ENCODE results near the gene C20orf202. TPM values are rescaled to one million over a fixed set of nuclear protein-coding genes. Genes with fewer than 3 reads are reported as not detected.

The C20orf202 gene
- total RNA-seq, result 1 to 10 TPM in 1 of 4 donors, not detected in 3; 1.1 TPM

DNA sequence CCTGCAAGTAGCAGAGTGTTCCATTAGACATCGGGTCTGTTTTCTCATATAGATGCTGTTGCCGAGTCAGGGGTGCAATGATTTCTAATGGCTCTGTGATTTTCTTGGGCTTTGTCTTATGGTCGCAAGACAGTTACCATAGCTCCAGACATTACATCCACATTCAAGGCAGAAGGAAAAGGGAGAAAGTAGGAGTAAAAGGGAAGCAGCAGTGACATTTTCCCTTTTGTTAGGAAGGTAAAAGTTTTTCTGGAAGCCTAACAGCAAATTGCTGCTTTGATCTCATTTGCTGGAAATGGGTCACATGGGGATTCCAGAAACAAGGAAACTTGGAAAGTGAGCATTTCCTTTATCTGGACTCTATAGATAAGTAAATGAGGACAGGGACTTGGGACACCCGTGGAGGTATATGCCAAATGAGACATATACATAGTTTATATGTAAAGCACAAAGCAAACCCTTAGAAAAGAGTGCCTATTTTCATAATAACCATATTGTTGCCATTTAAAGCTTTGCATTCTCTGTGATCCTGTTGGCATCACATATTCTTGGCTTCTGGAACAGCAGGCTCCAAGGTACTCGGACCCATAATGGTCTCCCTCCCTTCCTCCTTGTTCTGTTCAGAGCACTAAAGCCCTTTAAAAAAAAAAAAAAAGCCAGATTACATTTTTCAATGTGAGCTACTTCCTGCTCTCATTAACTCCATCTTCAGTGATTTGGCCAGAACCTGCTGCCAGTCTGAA, at the start of gene C20orf202:
TSS of gene C20orf202 (plus strand) at position 693 of the 743 bp plus-strand sequence. CDS start 132 bp downstream, outside the sequence.
- intact Hi-C loops (cut with DNase I), result no loop called here
- peaks cover 0 to 28% (median 0%) of the 10 kb centered on the region in 3 donors for H3K4me1 ChIP-seq

GRCh38 chr20:1154226-1154625, 49.0 kb upstream of the C20orf202 start:
- Histone ChIP-seq H3K27me3 (no peaks in the 10 kb centered on the region), H3K9me3 (no peaks in the 10 kb centered on the region), H3K4me3 (no peak overlapping the region), H3K4me1 (peaks cover 0 to 11% (median 0%) of the 10 kb centered on the region in 3 donors), H3K36me3 (peaks cover 0 to 71% (median 4%) of the 10 kb centered on the region in 3 donors), H3K27ac (no peak overlapping the region)
- no peak for TF ChIP-seq CTCF (IDR thresholded peaks at IDR 0.05)
- no peak for TF ChIP-seq POLR2A (IDR thresholded peaks at IDR 0.05)
- intact Hi-C loops (cut with DNase I), result no loop called here
- no peak for DNase-seq

More for the DNA sequence above, at the start of gene C20orf202:
- Histone ChIP-seq H3K27me3 (peaks cover 0 to 5% (median 0%) of the 10 kb centered on the region in 4 donors), H3K4me3 (no peak within 1 kb of the TSS), H3K9me3 (no peaks in the 10 kb centered on the region), H3K27ac (peak within 1 kb of the TSS; percentile 26 to 69 (median 48)), H3K36me3 (no peaks in the 10 kb centered on the region)
- WGBS, 2 donors, result 67 to 71% methylated on average over 5 of the region's 5 CpGs
- no peak for TF ChIP-seq CTCF (IDR thresholded peaks at IDR 0.05)
- TF ChIP-seq POLR2A (IDR thresholded peaks at IDR 0.05), result no peak
- DNase-seq, result no peak

GRCh38 chr20:1154691-1155090, 48.6 kb upstream of the C20orf202 start:
- intact Hi-C loops (cut with DNase I), result no loop called here
- Histone ChIP-seq H3K27me3 (no peaks in the 10 kb centered on the region), H3K4me1 (peaks cover 0 to 11% (median 0%) of the 10 kb centered on the region in 3 donors), H3K36me3 (peaks cover 0 to 71% (median 4%) of the 10 kb centered on the region in 3 donors), H3K4me3 (no peak overlapping the region), H3K27ac (no peak overlapping the region), H3K9me3 (no peaks in the 10 kb centered on the region)
- TF ChIP-seq CTCF (IDR thresholded peaks at IDR 0.05), result no peak
- no peak for TF ChIP-seq POLR2A (IDR thresholded peaks at IDR 0.05)
- no peak for DNase-seq
- 82 to 100% methylated on average over 1 of the region's 1 CpG for WGBS, 2 donors

DNA sequence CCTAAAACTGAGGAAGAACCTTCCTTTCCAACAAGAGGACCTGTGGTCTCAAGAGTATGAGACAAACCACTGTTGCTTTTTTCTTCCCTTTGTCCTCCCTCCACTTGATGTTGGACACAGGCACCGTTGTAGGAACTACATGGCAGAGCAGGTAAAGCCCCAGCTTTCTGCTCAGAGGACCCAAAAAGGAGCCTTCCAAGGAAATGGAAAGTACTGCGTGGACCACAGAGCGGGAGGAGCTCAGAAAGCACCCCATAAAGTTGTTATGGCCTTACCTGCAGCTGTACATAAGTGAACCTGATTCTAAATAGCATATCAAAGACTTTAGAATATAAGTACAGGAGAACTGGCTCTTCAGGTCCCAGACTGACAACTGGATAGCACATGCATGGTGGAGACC, 47.9 kb upstream of the C20orf202 start:
- 89 to 97% methylated on average over 3 of the region's 3 CpGs for WGBS, 2 donors
- Histone ChIP-seq H3K4me1 (peaks cover 0 to 11% (median 0%) of the 10 kb centered on the region in 3 donors), H3K4me3 (no peak overlapping the region), H3K9me3 (no peaks in the 10 kb centered on the region), H3K27me3 (no peaks in the 10 kb centered on the region), H3K36me3 (peaks cover 2 to 74% (median 4%) of the 10 kb centered on the region in 3 donors), H3K27ac (no peak overlapping the region)
- TF ChIP-seq CTCF (IDR thresholded peaks at IDR 0.05) (no peak), POLR2A (IDR thresholded peaks at IDR 0.05) (no peak)
- intact Hi-C loops (cut with DNase I), result no loop called here
- DNase-seq, result no peak

DNA sequence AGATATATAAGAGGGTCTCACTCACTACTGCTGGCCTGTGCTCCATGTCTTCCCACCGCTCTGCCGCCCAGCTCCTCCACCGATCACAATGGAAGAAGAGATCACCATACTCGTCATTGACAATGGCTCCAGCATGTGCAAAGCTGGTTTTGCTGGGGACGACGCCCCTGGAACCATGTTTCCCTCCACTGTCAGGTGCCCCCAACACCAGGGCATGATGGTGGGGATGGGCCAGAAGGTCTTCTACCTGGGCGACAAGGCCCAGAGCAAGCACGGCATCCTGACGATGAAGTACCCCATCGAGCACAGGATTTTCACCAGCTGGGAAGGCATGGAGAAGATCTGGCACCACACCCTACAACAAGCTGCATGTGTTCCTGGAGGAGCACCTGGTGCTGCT, 42.8 kb upstream of the C20orf202 start:
- no peak for TF ChIP-seq CTCF (IDR thresholded peaks at IDR 0.05)
- no peak for TF ChIP-seq POLR2A (IDR thresholded peaks at IDR 0.05)
- H3K4me3 ChIP-seq, result no peak overlapping the region

More for the DNA sequence above, 42.8 kb upstream of the C20orf202 start:
- H3K4me1 ChIP-seq, result no peaks in the 10 kb centered on the region
- intact Hi-C loops (cut with DNase I), result no loop called here
- 97% methylated on average over 9 to 10 of the region's 10 CpGs for WGBS, 2 donors
- H3K9me3 ChIP-seq, result no peaks in the 10 kb centered on the region
- no peak for DNase-seq
- H3K27ac ChIP-seq, result no peak overlapping the region
- H3K27me3 ChIP-seq, result no peaks in the 10 kb centered on the region
- peaks cover 7 to 85% (median 27%) of the 10 kb centered on the region in 3 donors for H3K36me3 ChIP-seq
